Measurements from ENCODE around the gene TNC. TPM values are rescaled to one million over a fixed set of nuclear protein-coding genes. Genes with fewer than 3 reads are reported as not detected.

TNC gene
- total and polyA plus RNA-seq, 5 donors from 2014 or later: not detected

DNA sequence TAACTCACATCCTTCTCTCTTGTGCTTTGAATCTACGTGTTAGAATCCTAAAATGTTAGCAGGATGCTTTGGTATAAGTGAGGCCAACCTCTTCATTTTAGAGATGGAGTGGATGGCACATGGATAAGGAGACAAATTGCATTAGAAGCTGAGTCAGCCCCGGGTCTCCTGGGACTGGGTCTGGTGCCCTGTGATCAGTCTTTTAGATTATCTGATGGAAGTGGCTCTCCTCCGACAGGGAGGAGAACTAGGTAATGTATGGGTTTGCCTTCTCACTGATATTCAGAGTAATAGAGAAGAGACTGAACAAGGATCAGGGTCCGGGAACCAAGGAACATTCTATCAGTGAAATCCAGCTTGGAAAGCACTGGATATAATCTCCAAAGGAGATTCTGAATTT, 112.6 kb downstream of the TNC start:
- Mint-ChIP-seq H3K4me1 (peaks cover 0 to 6% (median 0%) of the 10 kb centered on the region in 4 donors), H3K27ac (peak overlapping the region in 1 of 3 donors; percentile 6), H3K4me3 (no peak overlapping the region), H3K36me3 (no peaks in the 10 kb centered on the region), H3K9me3 (peaks cover 0 to 1% (median 0%) of the 10 kb centered on the region in 7 donors), H3K27me3 (peaks cover 8% of the 10 kb centered on the region)
- Histone ChIP-seq H3K4me3 (ENCODE audit: low read depth, low read length) (no peak overlapping the region), H3K27me3 (ENCODE audit: control insufficient read depth, insufficient read depth, low read length) (no peaks in the 10 kb centered on the region), H3K4me1 (ENCODE audit: control insufficient read depth, insufficient read depth, low read length, poor library complexity, severe bottlenecking) (no peaks in the 10 kb centered on the region), H3K27ac (ENCODE audit: insufficient read depth, low read length, poor library complexity, severe bottlenecking) (no peak overlapping the region), H3K36me3 (ENCODE audit: control insufficient read depth, insufficient read depth, low read length) (no peaks in the 10 kb centered on the region), H3K9me3 (ENCODE audit: control insufficient read depth in 2 of 2, low read length in 2 of 2) (no peaks in the 10 kb centered on the region)
- DNase-seq: no peak
- ATAC-seq (ENCODE audit: low read depth in 2 of 2): no peak

DNA sequence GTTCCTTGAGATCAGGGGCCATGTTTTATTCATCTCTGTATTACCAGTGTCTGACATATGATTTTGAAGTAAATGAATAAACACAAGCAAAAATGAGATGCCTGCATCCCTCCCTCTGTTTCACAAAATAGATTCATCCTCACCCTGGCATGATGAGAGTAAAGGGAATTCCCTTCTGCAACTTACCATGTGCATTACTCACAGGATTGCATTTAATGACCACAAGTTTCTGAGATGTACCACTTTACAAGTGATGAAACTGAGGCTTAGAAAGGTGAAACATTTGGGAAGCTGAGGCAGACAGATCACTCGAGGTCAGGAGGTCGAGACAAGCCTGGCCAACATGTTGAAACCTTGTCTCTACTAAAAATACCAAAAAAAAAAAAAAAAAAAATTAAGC, 113.4 kb downstream of the TNC start:
- ATAC-seq (ENCODE audit: low read depth in 2 of 2): no peak
- Histone ChIP-seq H3K27me3 (ENCODE audit: control insufficient read depth, insufficient read depth, low read length) (no peaks in the 10 kb centered on the region), H3K4me1 (ENCODE audit: control insufficient read depth, insufficient read depth, low read length, poor library complexity, severe bottlenecking) (no peaks in the 10 kb centered on the region), H3K9me3 (ENCODE audit: control insufficient read depth in 2 of 2, low read length in 2 of 2) (no peaks in the 10 kb centered on the region), H3K4me3 (ENCODE audit: low read depth, low read length) (no peak overlapping the region), H3K27ac (ENCODE audit: insufficient read depth, low read length, poor library complexity, severe bottlenecking) (no peak overlapping the region), H3K36me3 (ENCODE audit: control insufficient read depth, insufficient read depth, low read length) (no peaks in the 10 kb centered on the region)
- H3K27ac Mint-ChIP-seq: peak overlapping the region in 1 of 3 donors; percentile 32
- DNase-seq: no peak
- peaks cover 15% of the 10 kb centered on the region for H3K27me3 Mint-ChIP-seq
- H3K36me3 Mint-ChIP-seq: no peaks in the 10 kb centered on the region
- peaks cover 0 to 2% (median 0%) of the 10 kb centered on the region in 7 donors for H3K9me3 Mint-ChIP-seq
- peaks cover 0 to 3% (median 0%) of the 10 kb centered on the region in 4 donors for H3K4me1 Mint-ChIP-seq
- no peak overlapping the region for H3K4me3 Mint-ChIP-seq

DNA sequence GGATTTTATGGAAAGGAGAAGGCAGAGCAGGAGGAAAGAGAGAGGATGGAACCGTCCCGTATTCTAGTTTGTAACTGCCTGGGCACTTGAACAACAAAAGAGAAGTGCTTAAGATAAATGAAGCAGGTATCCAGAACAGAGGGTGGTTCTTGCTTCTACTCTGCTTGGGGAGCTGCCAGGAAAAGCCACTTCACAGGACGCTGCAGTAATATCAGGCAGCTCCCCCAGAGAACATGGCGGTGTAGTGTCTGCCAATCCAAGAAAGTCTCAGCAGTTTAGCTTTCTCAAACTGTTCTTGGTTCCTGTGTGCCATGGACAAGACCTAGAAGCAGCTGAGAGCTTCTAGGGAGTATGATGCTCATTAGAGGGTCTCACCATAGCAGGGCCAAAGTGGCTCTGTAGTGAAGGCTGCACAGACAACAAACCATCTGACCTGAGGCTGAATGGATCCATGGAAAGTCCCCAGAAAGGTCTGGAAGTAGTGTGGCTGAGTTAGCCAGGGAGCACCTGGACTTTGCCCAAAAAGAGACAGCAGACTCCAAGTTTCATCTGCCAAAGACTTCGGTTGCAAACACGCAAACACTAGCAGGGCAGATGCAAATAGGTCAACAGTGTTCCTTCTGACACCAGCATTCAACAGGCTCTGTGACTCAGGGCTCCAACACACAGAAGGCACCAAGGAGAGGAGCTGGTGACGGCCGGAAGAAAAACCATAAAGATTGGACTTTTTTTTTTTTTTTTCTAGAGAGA, 115.4 kb downstream of the TNC start:
- Histone ChIP-seq H3K27me3 (ENCODE audit: control insufficient read depth, insufficient read depth, low read length) (no peaks in the 10 kb centered on the region), H3K27ac (ENCODE audit: insufficient read depth, low read length, poor library complexity, severe bottlenecking) (no peak overlapping the region), H3K4me3 (ENCODE audit: low read depth, low read length) (no peak overlapping the region), H3K9me3 (ENCODE audit: control insufficient read depth in 2 of 2, low read length in 2 of 2) (no peaks in the 10 kb centered on the region), H3K4me1 (ENCODE audit: control insufficient read depth, insufficient read depth, low read length, poor library complexity, severe bottlenecking) (no peaks in the 10 kb centered on the region), H3K36me3 (ENCODE audit: control insufficient read depth, insufficient read depth, low read length) (no peaks in the 10 kb centered on the region)
- peaks cover 16% of the 10 kb centered on the region for H3K27me3 Mint-ChIP-seq
- no peak for DNase-seq
- no peak overlapping the region for H3K27ac Mint-ChIP-seq
- H3K4me1 Mint-ChIP-seq: no peaks in the 10 kb centered on the region
- ATAC-seq (ENCODE audit: low read depth in 2 of 2): no peak
- H3K9me3 Mint-ChIP-seq: peaks cover 0 to 3% (median 0%) of the 10 kb centered on the region in 7 donors
- H3K4me3 Mint-ChIP-seq: no peak overlapping the region
- H3K36me3 Mint-ChIP-seq: no peaks in the 10 kb centered on the region

DNA sequence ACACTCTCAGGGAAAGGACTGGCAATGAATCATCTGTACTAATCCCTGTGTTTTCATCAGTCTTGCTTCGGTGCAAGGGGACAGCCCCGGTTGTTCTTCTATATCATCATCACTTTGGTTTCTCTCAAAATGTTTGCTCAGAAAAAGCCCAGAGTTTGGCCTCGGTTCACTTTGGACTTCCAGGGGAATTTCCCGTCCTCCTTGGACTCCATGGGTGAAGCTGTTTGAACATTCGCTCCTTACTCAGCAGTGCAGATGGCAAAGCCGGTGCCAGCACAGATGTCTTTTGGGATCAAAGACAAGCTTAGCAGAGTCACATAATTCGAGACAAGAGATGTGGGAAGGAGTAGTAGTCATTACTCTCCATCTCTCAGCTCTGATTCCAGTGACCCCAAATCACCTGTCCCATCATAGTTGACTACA, 117.7 kb downstream of the TNC start:
- ATAC-seq (ENCODE audit: low read depth in 2 of 2) (no peak), DNase-seq (no peak)
- Mint-ChIP-seq H3K4me3 (no peak overlapping the region), H3K27me3 (peaks cover 20% of the 10 kb centered on the region), H3K36me3 (no peaks in the 10 kb centered on the region), H3K9me3 (peaks cover 0 to 3% (median 0%) of the 10 kb centered on the region in 7 donors), H3K4me1 (no peaks in the 10 kb centered on the region), H3K27ac (no peak overlapping the region)
- H3K27me3 ChIP-seq (ENCODE audit: control insufficient read depth, insufficient read depth, low read length): no peaks in the 10 kb centered on the region
- H3K4me3 ChIP-seq (ENCODE audit: low read depth, low read length): no peak overlapping the region
- no peaks in the 10 kb centered on the region for H3K4me1 ChIP-seq (ENCODE audit: control insufficient read depth, insufficient read depth, low read length, poor library complexity, severe bottlenecking)
- H3K36me3 ChIP-seq (ENCODE audit: control insufficient read depth, insufficient read depth, low read length): no peaks in the 10 kb centered on the region
- no peaks in the 10 kb centered on the region for H3K9me3 ChIP-seq (ENCODE audit: control insufficient read depth in 2 of 2, low read length in 2 of 2)
- no peak overlapping the region for H3K27ac ChIP-seq (ENCODE audit: insufficient read depth, low read length, poor library complexity, severe bottlenecking)

DNA sequence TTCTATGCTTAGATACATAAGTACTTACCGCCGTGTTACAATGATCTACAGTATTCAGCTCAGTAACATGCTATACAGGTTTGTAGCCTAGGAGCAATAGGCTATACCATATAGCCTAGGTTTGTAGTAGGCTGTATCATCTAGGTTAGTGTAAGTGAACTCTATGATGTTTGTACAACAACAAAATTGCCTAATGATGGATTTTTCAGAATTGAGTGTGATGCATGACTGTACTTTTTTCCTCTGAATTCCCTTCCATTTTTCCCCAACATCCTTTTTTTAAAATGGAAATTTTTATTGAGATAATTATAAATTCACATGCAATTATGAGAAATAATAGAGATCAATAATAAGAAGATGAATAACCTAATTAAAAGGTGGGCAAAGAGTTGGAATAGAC, 119.6 kb downstream of the TNC start:
- no peak overlapping the region for H3K27ac ChIP-seq (ENCODE audit: insufficient read depth, low read length, poor library complexity, severe bottlenecking)
- H3K27ac Mint-ChIP-seq: no peak overlapping the region
- DNase-seq (no peak), ATAC-seq (ENCODE audit: low read depth in 2 of 2) (no peak)
- peaks cover 0 to 3% (median 0%) of the 10 kb centered on the region in 7 donors for H3K9me3 Mint-ChIP-seq
- no peak overlapping the region for H3K4me3 Mint-ChIP-seq
- no peaks in the 10 kb centered on the region for H3K27me3 ChIP-seq (ENCODE audit: control insufficient read depth, insufficient read depth, low read length)
- no peaks in the 10 kb centered on the region for H3K36me3 ChIP-seq (ENCODE audit: control insufficient read depth, insufficient read depth, low read length)
- no peaks in the 10 kb centered on the region for H3K36me3 Mint-ChIP-seq
- no peak overlapping the region for H3K4me3 ChIP-seq (ENCODE audit: low read depth, low read length)
- no peaks in the 10 kb centered on the region for H3K4me1 ChIP-seq (ENCODE audit: control insufficient read depth, insufficient read depth, low read length, poor library complexity, severe bottlenecking)
- H3K9me3 ChIP-seq (ENCODE audit: control insufficient read depth in 2 of 2, low read length in 2 of 2): no peaks in the 10 kb centered on the region
- peaks cover 20% of the 10 kb centered on the region for H3K27me3 Mint-ChIP-seq
- no peaks in the 10 kb centered on the region for H3K4me1 Mint-ChIP-seq

DNA sequence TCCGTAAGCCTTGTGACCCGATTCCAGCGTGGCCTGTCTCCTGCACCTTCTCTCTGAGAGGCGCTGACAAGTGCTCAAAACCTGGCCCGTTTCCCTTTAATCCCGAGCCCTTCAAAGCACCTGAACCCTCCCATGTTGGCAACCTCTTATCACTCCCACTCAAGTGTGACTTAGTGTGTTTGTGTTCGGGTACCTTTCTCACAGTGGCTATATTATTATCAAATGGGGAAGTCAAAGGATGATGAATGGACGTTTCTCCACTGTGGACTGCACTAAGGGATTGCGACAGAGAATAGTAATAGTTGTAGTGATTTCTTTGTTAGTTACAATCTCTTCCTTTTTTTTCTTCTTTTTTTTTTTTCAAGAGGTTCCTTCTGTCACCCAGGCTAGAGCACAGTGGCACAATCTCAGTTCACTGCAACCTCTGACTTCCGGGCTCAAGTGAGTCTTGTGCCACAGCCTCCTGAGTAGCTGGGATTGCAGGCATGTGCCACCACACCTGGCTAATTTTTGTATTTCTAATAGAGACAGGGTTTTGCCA, 122.2 kb downstream of the TNC start:
- H3K27ac Mint-ChIP-seq: no peak overlapping the region
- no peak overlapping the region for H3K4me3 Mint-ChIP-seq
- no peaks in the 10 kb centered on the region for H3K27me3 ChIP-seq (ENCODE audit: control insufficient read depth, insufficient read depth, low read length)
- H3K27ac ChIP-seq (ENCODE audit: insufficient read depth, low read length, poor library complexity, severe bottlenecking): no peak overlapping the region
- H3K4me3 ChIP-seq (ENCODE audit: low read depth, low read length): no peak overlapping the region
- DNase-seq (no peak), ATAC-seq (ENCODE audit: low read depth in 2 of 2) (no peak)
- H3K36me3 ChIP-seq (ENCODE audit: control insufficient read depth, insufficient read depth, low read length): no peaks in the 10 kb centered on the region
- H3K4me1 ChIP-seq (ENCODE audit: control insufficient read depth, insufficient read depth, low read length, poor library complexity, severe bottlenecking): no peaks in the 10 kb centered on the region
- H3K9me3 Mint-ChIP-seq: peaks cover 0 to 4% (median 0%) of the 10 kb centered on the region in 7 donors
- peaks cover 15% of the 10 kb centered on the region for H3K27me3 Mint-ChIP-seq
- H3K9me3 ChIP-seq (ENCODE audit: control insufficient read depth in 2 of 2, low read length in 2 of 2): no peaks in the 10 kb centered on the region
- H3K36me3 Mint-ChIP-seq: no peaks in the 10 kb centered on the region
- H3K4me1 Mint-ChIP-seq: no peaks in the 10 kb centered on the region

DNA sequence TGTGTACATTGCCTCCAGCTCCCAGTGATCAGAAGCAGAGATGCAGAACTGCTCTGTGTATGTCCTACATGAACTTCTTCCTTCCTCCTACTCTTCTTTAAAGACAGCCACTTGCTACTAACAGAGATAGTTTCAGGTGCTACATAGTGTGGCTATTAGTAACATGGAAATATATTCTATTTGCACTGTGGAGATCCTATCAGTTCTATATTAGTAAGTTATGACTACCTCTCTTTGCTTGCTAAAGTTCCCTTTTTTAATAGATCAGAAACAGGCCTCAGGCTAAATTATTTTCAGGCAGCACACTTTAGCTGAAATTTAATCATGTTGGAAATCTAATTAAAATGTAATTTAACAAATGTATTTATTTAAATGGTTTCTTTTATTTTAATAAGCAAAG, 123.2 kb downstream of the TNC start:
- DNase-seq (no peak), ATAC-seq (ENCODE audit: low read depth in 2 of 2) (no peak)
- H3K4me3 ChIP-seq (ENCODE audit: low read depth, low read length): no peak overlapping the region
- Mint-ChIP-seq H3K9me3 (peaks cover 0 to 3% (median 0%) of the 10 kb centered on the region in 7 donors), H3K4me3 (no peak overlapping the region), H3K27ac (peak overlapping the region in 2 of 3 donors; percentile 11 to 38), H3K4me1 (peaks cover 2 to 8% (median 3%) of the 10 kb centered on the region in 4 donors), H3K36me3 (no peaks in the 10 kb centered on the region), H3K27me3 (peaks cover 7% of the 10 kb centered on the region)
- no peak overlapping the region for H3K27ac ChIP-seq (ENCODE audit: insufficient read depth, low read length, poor library complexity, severe bottlenecking)
- H3K36me3 ChIP-seq (ENCODE audit: control insufficient read depth, insufficient read depth, low read length): no peaks in the 10 kb centered on the region
- peaks cover 2% of the 10 kb centered on the region for H3K4me1 ChIP-seq (ENCODE audit: control insufficient read depth, insufficient read depth, low read length, poor library complexity, severe bottlenecking)
- no peaks in the 10 kb centered on the region for H3K9me3 ChIP-seq (ENCODE audit: control insufficient read depth in 2 of 2, low read length in 2 of 2)
- H3K27me3 ChIP-seq (ENCODE audit: control insufficient read depth, insufficient read depth, low read length): no peaks in the 10 kb centered on the region

DNA sequence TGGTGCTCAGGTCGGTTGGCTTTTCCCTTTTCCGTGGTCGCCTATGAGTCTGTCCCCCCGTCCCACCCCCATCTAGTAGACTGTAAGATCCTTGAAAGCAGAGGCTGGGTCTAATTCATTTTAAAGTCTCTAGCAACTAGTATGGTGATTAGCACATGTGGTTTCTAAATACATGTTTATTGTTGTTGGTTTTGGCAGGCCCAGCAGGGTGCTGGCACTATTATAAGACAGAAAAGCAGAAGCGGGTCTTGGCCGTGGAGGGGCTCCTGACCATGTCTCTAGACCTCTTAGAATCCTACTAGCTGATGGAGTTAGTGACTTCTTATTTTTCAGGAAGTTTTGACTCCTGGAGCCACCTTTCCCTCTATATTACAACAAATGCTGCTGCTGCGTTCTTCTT, 126.1 kb downstream of the TNC start:
- Histone ChIP-seq H3K36me3 (ENCODE audit: control insufficient read depth, insufficient read depth, low read length) (no peaks in the 10 kb centered on the region), H3K9me3 (ENCODE audit: control insufficient read depth in 2 of 2, low read length in 2 of 2) (no peaks in the 10 kb centered on the region), H3K27me3 (ENCODE audit: control insufficient read depth, insufficient read depth, low read length) (no peaks in the 10 kb centered on the region), H3K4me3 (ENCODE audit: low read depth, low read length) (no peak overlapping the region), H3K4me1 (ENCODE audit: control insufficient read depth, insufficient read depth, low read length, poor library complexity, severe bottlenecking) (peaks cover 7% of the 10 kb centered on the region), H3K27ac (ENCODE audit: insufficient read depth, low read length, poor library complexity, severe bottlenecking) (no peak overlapping the region)
- Mint-ChIP-seq H3K4me1 (peaks cover 6 to 16% (median 10%) of the 10 kb centered on the region in 4 donors), H3K4me3 (no peak overlapping the region), H3K27me3 (peaks cover 12% of the 10 kb centered on the region), H3K36me3 (no peaks in the 10 kb centered on the region), H3K9me3 (peaks cover 0 to 2% (median 0%) of the 10 kb centered on the region in 7 donors), H3K27ac (peak overlapping the region in 1 of 3 donors; percentile 40)
- DNase-seq: no peak
- ATAC-seq (ENCODE audit: low read depth in 2 of 2): no peak

Data from CD4-positive, CD25-positive, alpha-beta regulatory T cell (primary cell).